ENCODE data around the gene AMPD2. TPM values are rescaled to one million over a fixed set of nuclear protein-coding genes. Genes with fewer than 3 reads are reported as not detected.

The AMPD2 gene
- total RNA-seq, 1 experiment from 2014 or later = 69.9 TPM

- Histone ChIP-seq H3K36me3 (ENCODE audit: control insufficient read depth in 1 of 2, insufficient read depth in 2 of 2, low read length in 2 of 2) (no peaks in the 10 kb centered on the region), H3K9me2 (ENCODE audit: insufficient read depth) (no peaks in the 10 kb centered on the region), H3K27ac (ENCODE audit: low read depth, low read length) (no peak overlapping the region), H3K79me2 (ENCODE audit: insufficient read depth, low read length) (peaks cover 13% of the 10 kb centered on the region), H3K9me3 (ENCODE audit: control insufficient read depth in 1 of 2, insufficient read depth in 1 of 2, low read depth in 1 of 2, low read length in 2 of 2) (no peaks in the 10 kb centered on the region), H2AFZ (ENCODE audit: low read depth, low read length, poor library complexity, severe bottlenecking) (no peak overlapping the region), H3K27me3 (ENCODE audit: insufficient read depth, low read length) (no peaks in the 10 kb centered on the region), H3K4me2 (ENCODE audit: low read length) (no peak overlapping the region), H3K4me1 (ENCODE audit: control insufficient read depth in 1 of 2, insufficient read depth in 2 of 2, low read length in 2 of 2) (peaks cover 18 to 57% of the 10 kb centered on the region in 2 experiments), H3K4me3 (replicated peaks in 1 of 2; ENCODE audit: low read depth in 1 of 2, low read length in 2 of 2) (no peak overlapping the region), H3K9ac (ENCODE audit: low read length) (no peak overlapping the region), H4K20me1 (ENCODE audit: insufficient read depth) (no peaks in the 10 kb centered on the region)
- ChIA-PET RAD21 (ENCODE audit: low non-redundant PET in 1 of 2, low total read pairs in 2 of 2, uncharacterized antibody in 2 of 2, unreplicated experiment in 2 of 2) (no interaction called here), POLR2A (no interaction called here), CTCF (no interaction called here)
- BruUV-seq (replicated peaks) = no TSS peak
- DNase-seq (ENCODE audit: low read depth, low spot score) (no peak), ATAC-seq (no peak)
- intact Hi-C loops (cut with micrococcal nuclease) = no loop called here
- TF ChIP-seq POLR2AphosphoS5 (IDR thresholded peaks at IDR 0.05; ENCODE audit: low read depth, low read length) (no peak), EGR1 (IDR thresholded peaks at IDR 0.05; ENCODE audit: low read depth) (no peak), FOSL1 (IDR thresholded peaks at IDR 0.05; ENCODE audit: low read depth) (no peak), SRF (IDR thresholded peaks at IDR 0.05; ENCODE audit: low read depth) (no peak), YY1 (IDR thresholded peaks at IDR 0.05; ENCODE audit: extremely low read depth, insufficient replicate concordance, low read depth, low read length) (no peak), ZNF274 (IDR thresholded peaks at IDR 0.05; ENCODE audit: low read depth, low read length) (no peak), SP1 (IDR thresholded peaks at IDR 0.05; ENCODE audit: low read depth) (no peak), CTCF (IDR thresholded peaks at IDR 0.05 in 2 of 3, conservative IDR thresholded peaks at IDR 0.05 in 1 of 3; ENCODE audit: borderline replicate concordance in 1 of 3, insufficient read depth in 1 of 3, low read depth in 2 of 3, low read length in 2 of 3) (no peak), ATF3 (IDR thresholded peaks at IDR 0.05) (no peak), ZFX (IDR thresholded peaks at IDR 0.05) (no peak), CEBPB (IDR thresholded peaks at IDR 0.05; ENCODE audit: low read depth) (no peak), EZH2phosphoT487 (IDR thresholded peaks at IDR 0.05; ENCODE audit: borderline replicate concordance) (no peak), EZH2 (IDR thresholded peaks at IDR 0.05) (no peak), CBX3 (IDR thresholded peaks at IDR 0.05; ENCODE audit: low read depth) (no peak), TCF7L2 (IDR thresholded peaks at IDR 0.05; ENCODE audit: borderline replicate concordance, extremely low read depth, insufficient read depth, insufficient read length) (no peak), JUND (IDR thresholded peaks at IDR 0.05) (no peak), SIN3A (IDR thresholded peaks at IDR 0.05; ENCODE audit: low read depth) (no peak), POLR2A (IDR thresholded peaks at IDR 0.05; ENCODE audit: borderline replicate concordance, extremely low read depth, insufficient read depth, insufficient read length) (no peak), REST (IDR thresholded peaks at IDR 0.05; ENCODE audit: low read depth) (no peak)
These were observed 3.8 kb upstream of the AMPD2 start for GRCh38 chr1:109615879-109616278.
